HG02884 (cell line): ENCODE data around the gene WNT5A.
"Not testable (repeated sequence)": the region's sequence is repeated elsewhere in the genome, so short reads cannot be mapped to it uniquely, and the experiment has no call there.

Experiments
- ATAC-seq: cut with Tn5 transposase; IDR thresholded peaks from one replicate; pipeline ENCODE4 v1.9.1; 2021; ENCODE audit warnings: mild to moderate bottlenecking, moderate library complexity; ENCODE audit not compliant: unreplicated experiment

WNT5A gene

DNA sequence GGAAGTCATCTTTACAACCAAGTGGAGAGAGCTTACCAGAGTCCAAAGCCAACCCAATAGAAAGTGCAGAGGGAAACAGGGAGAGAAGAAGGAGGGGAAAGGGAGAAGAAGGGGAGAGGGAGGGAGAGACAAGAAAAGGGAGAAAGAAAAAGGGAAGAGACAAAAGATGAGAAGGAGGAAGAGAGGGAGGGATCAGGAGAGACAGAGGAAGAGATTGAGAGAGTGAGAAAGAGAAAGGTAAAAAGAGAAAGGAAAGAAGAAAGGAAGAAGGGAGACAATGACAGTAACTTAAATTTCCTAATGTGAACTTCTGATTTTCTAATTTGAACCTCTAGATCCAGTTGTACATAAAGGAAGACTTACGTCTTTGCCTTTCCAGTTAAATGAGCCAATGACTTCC, 20.7 kb upstream of the WNT5A start:
- ATAC-seq = no peak

DNA sequence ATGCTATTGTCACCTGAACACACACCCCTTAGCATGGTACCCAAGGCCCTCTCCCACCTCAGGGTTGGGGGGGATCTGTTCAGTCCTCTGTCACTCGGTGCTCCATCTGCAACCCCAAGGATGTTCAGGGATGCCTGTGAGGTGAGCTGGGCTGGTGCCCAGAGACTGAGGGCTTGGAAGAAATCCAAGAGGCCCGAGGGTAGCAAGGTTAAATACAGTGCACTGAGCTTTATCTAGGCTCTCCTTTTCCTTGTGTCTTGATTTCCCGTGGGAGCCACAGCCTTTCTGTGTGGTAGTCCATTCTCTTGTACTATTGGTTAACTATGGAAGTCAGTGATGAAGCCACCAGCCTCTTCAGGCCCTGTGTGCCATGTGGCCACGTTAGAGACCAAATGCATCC, 18.7 kb upstream of the WNT5A start:
- no peak for ATAC-seq

DNA sequence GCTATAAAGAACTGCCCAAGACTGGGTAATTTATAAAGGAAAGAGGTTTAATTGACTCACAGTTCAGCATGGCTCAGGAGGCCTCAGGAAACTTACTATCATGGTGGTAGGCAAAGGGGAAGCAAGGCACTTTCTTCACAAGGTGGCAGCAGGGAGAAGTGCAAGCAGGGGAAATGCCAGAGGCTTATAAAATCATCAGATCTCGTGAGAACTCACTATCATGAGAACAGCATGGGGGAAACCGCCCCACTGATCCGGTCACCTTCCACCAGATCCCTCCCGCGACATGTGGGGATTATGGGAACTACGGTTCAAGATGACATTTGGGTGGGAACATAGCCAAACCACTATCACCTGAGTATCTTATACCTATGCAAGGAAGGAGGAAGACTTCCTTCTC, 18.0 kb upstream of the WNT5A start:
- ATAC-seq = not testable (repeated sequence)

DNA sequence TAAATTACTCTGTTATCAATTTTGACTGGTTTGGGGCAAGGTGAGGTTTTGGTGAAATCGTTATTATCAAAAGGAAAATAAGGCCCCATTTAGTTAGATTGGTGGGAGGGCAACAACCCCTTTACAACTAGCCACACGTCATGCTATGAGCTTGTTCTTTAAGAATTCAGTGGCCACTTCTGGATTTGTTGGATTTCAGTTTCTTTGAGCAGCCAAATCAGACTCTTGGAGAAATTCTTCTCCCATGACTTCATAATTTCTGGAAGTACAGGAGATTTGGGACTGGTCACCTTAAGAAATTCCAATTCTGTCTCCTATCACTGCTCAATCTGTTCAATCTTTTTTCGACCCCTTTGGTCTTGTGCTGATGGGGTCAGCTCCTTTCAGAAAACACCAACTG, 14.8 kb upstream of the WNT5A start:
- ATAC-seq = no peak

DNA sequence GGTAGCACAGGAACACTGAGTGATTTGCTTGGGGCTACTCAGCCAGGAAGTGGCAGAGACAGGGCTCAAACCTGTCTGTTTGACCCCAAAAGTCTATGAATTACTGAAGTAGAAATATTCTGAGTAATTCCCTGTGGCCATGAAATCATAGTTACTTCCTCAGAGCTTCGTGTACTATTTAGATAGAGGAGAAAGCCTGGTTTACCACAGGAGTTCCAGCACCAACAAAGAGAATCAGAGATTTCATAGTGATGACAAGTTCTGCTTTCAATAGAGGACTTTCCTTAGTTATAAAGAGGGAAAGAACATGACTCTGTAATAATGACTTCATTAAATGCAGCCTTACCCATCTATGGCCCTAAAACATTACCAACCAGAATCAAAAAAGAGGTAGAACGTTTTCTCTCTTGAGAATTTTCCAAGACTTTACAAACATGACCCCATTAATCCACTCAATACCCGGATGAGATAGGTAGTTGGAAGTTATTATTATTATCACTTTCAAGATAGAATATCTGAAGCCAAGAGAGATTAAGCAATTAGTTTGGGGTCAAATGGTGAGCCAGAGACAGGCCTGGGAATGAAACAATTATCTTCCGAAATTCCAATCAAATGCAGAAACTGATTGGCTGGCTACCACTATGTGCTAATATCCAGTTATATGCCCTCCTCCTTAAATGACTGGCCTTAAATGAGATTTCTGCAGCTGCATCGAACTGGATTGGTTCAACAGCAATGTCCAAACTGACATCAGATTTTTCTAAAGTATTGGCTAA, 13.6 kb upstream of the WNT5A start:
- no peak for ATAC-seq

DNA sequence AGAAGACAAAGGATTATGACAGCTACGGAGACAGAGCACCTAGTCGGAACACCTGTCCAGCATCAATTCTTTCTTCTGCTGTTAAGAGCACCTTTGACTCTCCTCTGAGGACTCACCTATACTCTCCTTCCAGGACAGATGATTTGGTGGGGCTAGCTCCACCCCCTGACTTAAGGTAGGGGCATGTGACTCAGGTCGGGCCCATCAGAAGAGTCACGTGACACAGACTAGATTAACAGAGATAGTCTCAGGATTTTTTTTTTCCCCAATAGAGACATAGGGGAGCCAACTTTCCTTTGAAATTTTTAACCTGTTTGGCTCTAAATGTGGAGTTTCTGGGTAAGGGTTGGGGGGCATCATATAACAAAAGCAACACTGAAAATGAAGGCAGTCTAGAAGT, 11.4 kb upstream of the WNT5A start:
- ATAC-seq = no peak

DNA sequence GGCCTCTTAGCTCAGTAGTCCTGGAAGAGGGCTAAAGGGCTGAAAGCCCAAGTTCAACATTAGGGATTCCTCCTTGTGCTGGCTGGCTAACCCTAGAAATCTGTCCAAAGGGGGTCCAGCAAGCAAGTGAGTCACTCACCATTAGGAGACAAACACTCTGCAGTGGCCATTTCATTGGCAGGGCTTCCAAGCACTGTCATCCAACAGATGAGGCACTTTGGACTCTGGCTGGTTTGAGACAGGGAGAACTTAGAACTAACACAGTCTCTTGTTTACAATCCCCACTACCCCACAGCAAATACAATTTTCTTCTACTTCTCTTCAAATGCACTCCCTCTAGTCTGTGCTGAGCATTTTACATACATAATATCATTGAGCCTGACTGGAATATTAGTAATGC, 10.1 kb upstream of the WNT5A start:
- ATAC-seq = no peak

DNA sequence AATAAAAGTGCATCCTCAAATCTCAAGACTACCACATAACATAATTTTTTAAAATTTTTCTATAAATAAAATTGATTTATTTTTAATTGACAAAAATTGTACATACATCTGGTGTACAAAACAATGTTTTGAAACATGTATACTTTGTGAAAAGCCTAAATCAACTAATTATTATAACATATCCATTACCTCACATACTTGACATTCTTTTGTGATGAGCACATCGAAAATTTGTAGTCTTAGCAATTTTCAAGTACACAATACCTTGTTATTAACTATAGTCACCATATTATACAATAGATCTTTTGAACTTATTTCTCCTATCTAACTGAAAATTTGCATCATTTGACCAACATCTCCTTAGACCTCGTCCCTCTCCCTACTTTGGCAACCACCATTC, 7.9 kb upstream of the WNT5A start:
- no peak for ATAC-seq

DNA sequence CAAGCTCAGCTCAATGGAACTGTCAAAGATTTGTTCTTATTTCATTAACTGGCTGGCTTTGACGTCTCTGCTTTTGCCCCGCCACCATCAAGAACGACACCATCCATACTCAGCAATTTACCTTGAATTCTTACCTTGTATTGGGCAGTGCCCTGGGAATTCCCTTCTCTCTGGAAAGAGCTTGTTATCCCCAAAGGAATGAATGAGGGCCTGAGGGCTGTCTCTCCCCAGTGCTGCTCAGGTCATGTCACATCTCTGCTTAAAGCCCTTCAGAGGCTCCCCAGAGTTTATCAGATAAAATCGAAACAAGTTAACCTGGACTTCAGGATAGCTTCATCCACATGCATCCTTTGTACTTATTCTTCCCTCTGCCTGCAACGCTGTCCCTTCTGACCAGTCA, 5.9 kb upstream of the WNT5A start:
- ATAC-seq = no peak

DNA sequence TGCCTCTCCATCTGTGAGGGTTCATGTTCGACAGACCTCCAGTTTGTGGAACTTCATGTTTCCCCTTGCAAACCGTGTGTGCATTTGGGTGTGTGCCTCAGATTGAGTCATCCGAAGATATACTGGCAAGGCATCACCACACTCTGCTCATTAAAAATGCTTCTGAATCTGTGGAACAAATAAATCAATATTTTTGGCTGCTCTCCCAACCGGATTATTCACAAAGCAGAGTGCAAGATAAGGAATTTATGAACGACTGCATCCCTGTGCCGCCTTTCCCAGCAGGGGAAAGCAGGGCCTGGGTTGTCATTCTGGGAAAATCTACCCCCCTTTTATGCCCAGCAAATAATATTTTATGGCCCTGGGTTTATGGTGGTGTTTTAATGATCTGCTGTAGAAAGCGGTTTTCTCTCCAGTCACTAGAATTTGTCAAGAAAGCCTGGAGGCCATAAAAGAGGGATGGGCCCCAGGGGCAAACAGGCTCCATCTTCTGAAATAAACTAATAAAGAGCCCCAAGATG, 4.2 kb upstream of the WNT5A start:
- ATAC-seq = no peak

DNA sequence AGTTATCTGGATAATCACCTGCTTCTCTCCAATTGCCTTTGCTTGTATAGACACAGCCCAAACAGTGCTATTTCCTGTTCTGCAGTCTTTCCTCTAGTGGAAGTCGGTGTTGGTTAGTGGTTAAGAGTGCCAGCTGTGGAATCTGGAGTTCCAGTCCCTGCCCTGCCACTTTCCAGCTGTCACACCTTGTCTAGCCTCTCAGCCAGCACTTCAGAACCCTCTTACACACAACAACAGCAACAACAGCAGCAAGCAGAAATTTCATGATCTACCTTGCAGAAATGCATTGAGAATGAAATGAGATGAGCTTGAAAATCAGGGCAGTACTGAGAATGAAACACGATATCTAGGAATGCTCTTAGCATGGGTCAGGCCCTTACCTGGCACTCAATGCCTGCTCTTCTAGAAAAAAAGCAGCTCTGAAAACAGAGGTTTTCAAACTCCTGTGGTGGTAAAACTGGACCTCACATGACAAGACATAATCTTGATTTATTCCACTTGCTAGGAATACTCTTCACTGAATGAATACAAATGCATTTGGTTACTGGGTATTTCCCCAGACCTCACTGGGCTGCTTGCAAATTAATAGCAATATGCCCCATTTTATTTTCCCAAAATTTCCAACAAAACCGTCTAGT, 3.3 kb upstream of the WNT5A start:
- ATAC-seq = no peak

DNA sequence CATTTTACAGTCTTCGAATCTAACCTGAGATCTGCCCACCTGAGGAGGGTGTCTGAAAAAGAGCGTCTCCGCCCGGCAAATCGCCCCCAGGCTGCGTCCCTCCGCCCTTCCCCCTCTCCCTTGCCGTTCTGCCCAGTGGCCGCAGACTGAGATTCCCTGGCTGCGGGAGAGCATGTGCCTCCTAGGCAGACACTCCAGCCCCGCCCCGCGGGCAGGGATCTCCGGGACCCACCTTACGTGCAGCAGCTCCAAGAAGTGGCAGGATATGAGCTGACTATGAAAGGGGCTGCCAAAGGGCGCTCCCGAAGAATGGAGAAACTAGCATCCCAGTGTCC, 2.7 kb upstream of the WNT5A start:
- no peak for ATAC-seq

DNA sequence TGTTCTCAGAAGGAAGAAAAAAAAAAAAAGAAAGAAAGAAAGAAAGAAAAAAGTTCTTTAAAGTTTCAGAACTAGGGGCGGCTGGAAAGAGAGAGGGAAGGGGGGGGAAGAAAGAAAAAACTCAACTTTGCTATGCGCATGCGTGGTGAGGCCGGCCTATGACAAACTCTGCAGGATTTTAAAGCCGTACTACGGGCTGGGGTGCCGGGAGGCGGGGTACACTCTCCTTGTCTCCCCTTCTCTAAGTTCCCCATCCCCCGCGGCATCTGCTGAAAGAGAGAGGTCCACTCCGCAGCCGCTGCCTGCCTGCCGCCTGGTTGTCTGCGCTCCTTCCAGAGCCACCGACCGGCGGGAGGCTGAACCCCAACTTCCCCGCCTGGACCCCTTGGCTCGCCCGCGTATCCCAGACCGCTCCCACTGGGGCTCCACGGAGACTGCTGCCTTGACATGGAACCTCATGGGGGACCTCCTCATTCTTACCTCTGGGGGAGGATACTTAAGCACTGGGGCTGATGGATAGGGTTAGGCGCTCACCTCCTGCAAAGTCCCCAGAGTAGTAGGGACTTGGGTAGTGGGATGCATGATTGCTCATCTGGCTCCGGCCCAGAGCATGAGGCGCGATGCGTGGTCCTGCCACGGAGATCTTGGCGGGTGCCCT, 1.4 kb upstream of the WNT5A start:
- no peak for ATAC-seq

DNA sequence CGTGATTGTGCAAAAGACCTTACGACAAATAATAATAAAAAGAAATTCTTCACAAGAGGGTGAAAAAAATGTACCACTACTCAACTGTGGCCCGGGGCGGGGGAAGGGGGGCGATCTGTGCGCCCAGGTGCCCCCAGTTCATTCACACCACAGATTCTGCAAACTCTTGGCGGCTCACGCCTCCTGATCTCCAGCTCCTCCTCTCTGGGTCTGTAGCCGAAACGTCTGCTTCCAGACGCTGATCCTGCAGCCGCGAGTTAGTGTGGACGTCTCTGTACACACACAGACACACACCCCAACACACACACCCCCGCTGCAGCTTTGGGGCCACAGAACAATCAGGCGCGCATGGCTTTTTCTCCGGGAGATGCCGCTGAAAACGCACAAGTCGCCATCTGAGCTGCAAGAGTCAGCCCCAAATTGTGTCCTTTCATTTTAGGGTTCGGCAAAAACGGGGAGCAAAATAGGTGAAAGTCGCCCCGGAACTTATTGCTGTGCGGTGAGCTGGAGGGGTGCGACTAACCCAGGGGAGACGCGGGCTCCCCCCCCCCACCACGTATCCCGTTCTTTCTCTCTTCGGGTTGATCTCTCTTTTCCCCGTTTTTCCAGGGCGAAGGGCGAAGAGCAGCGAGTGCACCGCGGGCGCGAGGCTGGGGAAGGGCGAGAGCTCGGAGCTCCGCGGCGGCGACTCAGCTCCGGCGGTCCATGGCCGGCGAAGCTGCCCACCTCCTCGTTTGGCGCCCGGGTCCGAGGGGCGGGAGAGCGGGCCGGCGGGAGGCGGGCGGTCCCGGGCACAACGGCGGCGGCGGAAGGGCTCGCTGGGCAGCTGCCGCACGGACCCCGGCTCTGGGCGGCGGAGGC, 505 bp upstream of the WNT5A start:
- ATAC-seq = no peak

DNA sequence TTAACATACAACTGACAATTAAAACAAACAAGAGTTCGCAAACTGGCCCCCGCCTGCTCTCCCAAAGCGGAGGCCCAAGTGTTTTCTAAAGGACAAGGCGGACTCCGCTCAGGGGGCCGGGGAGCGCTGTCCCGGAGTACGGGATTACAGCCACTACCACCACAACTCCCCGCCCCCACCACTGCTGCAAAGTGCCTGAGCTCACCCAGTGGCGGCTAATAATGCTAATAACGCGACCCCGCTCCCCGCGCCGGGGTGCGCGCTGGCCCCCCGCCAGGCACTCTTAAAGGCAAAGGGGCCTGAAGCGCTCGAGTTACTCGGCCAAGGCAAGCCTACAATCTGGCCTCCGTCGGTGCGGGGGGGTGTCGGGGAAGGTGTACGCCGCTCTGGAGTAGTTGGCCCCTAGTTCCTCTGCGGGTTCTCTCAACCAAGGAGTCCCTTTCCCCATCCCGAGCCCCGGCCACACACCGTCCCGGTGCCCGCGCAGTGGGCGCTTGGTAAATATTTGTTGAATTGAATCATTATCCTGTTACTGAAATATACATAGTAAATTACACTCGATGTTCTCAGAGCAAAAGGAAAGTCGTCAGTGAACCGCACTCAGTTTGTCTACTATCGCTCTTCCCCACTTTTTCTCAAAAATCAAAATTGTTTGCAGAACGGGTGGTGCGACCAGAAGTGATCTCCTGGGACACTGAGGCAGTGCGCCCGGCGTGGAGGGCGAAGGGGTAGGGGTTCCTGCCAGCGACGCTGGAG, 827 bp downstream of the WNT5A start:
- ATAC-seq = no peak

DNA sequence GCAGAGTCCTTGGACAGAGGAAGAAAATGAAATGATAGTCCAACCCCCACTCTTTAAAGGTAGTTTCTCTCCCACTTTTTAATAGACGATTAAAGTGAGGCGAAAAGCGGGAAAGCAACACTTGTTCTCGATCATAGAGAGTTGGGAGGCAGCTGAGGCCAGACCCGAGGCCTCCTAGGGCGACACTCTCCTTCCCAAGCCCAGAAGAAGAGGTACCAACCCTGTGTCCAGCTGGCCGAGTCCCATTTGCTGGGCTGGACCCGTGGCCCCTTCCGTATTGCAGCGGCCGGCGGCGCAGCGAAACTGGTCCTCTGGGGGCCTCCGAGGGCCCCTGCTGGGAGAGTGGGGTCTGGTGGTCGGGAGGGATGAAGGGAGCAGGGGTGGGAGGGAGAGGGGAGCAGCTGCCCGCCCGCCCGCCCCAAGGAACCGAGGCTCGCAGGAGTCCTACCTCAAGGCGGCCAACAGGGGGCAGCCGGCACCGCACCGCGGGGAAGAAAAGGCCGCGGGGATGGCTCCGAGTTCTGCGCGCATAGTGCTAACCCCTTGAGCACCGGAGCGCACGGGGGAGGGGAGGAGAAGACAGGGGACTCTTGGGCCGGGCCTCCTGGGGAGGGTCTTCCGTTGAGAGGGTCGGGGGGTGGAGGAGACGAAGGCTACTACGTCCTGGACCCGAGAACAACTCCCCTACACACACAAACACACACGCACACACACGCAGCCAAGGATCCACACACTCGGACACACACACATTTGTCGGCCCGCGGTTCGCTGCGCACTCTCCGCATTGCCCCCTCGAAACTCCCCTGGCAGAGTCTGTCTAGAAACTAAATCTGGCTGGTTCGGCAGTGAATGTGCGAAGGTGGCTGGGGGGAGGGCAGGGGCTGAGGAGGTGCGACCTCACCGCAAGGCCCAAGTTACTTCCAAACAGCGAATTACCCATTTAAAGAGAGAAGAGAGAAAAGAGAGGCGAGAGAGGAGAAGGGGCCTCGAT, 2.0 kb downstream of the WNT5A start:
- peak; percentile 60 for ATAC-seq

DNA sequence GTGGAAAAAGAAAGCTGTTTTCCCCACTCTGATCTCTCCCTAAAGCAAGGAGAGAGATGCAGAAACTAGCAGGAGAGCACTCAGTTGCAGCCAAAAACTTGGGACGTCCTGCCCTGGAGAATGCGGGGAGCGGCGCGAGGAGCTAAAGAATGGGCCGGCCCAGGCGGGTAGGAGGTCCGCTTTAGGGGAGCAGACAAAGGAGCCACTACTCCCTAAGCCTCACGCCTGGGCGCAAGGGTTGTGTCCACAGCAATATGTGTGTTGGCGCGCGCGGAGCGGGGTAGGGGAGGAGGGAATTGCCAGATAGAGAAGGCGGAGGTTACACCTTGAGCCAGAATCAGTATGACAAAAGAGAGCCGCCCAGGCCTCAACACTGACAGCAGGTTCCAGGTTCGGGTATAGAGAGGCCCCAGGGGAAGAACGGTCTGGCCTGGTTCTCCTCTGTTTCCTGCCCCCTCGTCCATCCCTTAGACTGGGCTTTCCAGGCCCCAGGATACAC, 2.9 kb downstream of the WNT5A start:
- no peak for ATAC-seq

DNA sequence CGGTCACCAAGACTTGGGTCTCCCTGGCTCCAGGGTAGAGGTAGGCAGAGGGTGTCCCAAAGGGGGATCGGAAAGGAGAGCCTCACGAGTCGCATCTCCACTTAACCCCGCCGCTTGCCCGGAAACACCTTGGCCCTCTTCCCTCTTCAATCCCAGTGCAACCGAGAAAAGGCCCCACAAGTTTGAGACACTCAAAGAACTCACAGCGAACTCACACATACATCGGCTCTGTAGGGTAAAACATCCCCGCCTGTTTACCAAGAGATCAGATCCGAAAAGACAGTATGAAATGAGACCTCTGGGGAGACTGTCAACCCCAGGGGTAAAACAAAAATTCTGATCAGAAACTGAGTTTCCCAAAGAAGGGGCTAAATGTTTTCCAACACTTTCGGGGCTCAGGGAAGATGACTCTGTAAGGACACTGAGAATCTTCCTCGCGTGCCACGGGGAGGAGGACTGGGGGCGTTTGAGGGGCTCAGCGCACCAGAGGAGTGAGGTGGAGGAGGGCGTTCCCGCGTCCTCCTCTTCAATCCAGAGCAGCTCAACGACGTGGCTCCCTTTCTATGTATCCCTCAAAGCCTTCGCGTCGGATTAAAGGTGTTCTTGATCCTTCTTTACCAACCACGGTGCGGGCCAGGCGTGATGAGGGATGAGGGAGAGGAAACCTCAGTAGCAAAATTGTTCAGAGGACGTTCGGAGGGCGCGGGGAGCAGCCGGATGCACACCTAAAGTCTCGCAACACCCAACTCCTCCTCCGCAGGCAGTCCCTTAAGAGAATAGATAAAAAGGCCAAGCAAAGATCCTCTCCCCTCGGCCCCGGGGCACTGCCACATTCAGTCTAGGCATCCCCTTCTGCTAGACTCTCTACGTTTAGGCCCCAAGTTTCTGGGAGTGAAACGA, 3.7 kb downstream of the WNT5A start:
- no peak for ATAC-seq
